IMR-90 (cell line): ENCODE results near the gene SELP. TPM values are rescaled to one million over a fixed set of nuclear protein-coding genes. Genes with fewer than 3 reads are reported as not detected.

ENCODE experiments used
- ATAC-seq: fragments of 200-7000 bp; cut with Tn5 transposase; 2 replicates; pipeline ENCODE4 v1.9.1; 2020; ENCODE audit warnings: low read depth, mild to moderate bottlenecking, moderate library complexity
- BruUV-seq: library from RNA; stranded (reverse); fragments of 400-500 nt; replicated peaks from 2 replicates; lab custom pipeline; 2021; lab: Mats Ljungman, UMichigan
- CTCF ChIA-PET: fragments of 300-600 bp; formaldehyde crosslinking; extraction: SDS; loops from one replicate; lab custom pipeline; 2021; ENCODE audit warnings: antibody characterized with exemption; lab: Yijun Ruan, JAX
- POLR2A ChIA-PET: fragments of 300-600 bp; sonication (Branson Sonifier 250); formaldehyde crosslinking; loops from one replicate; lab custom pipeline; 2022; ENCODE audit warnings: antibody characterized with exemption; ENCODE audit not compliant: unreplicated experiment; lab: Charles Lee
- DNase-seq: peaks from one replicate; pipeline ENCODE4 v3.0.0; 2013
- H2AFZ ChIP-seq: replicated peaks from 2 replicates; pipeline ENCODE3; 2013; ENCODE audit warnings: low read length, mild to moderate bottlenecking; ENCODE audit not compliant: poor library complexity
- H2AK5ac ChIP-seq: 2 replicates; pipeline ENCODE4 v1.6.1; 2013; ENCODE audit warnings: low read depth, low read length, inconsistent platforms
- H2AK9ac ChIP-seq: replicated peaks from 2 replicates; pipeline ENCODE3; 2013; ENCODE audit warnings: mild to moderate bottlenecking, low read depth, low read length, moderate library complexity; ENCODE audit not compliant: poor library complexity
- H2BK120ac ChIP-seq: 2 replicates; pipeline ENCODE4 v1.6.1; 2013; ENCODE audit warnings: low read depth, low read length, inconsistent platforms
- H2BK15ac ChIP-seq: 3 replicates; pipeline ENCODE4 v1.6.1; 2013; ENCODE audit warnings: low read depth, low read length, inconsistent platforms
- H2BK20ac ChIP-seq: 2 replicates; pipeline ENCODE4 v1.6.1; 2013; ENCODE audit warnings: low read depth, mild to moderate bottlenecking, inconsistent platforms, low read length, moderate library complexity
- H2BK5ac ChIP-seq: 2 replicates; pipeline ENCODE4 v1.6.1; 2013; ENCODE audit warnings: mild to moderate bottlenecking, low read depth, low read length, inconsistent platforms; ENCODE audit not compliant: poor library complexity, severe bottlenecking
- H3K14ac ChIP-seq: replicated peaks from 2 replicates; pipeline ENCODE4 v1.6.1; 2013; ENCODE audit warnings: low read depth, low read length, inconsistent platforms
- H3K18ac ChIP-seq: 2 replicates; pipeline ENCODE4 v1.6.1; 2013; ENCODE audit warnings: low read depth, low read length, control low read depth
- H3K23ac ChIP-seq: 2 replicates; pipeline ENCODE4 v1.6.1; 2013; ENCODE audit warnings: low read depth, low read length, inconsistent platforms
- H3K27ac ChIP-seq: 2 replicates; pipeline ENCODE4 v1.5.1; 2013; ENCODE audit warnings: mild to moderate bottlenecking, control low read depth, low read length; ENCODE audit not compliant: insufficient read depth
- H3K27me3 ChIP-seq: 2 replicates; pipeline ENCODE4 v1.6.1; 2013; ENCODE audit warnings: low read length; ENCODE audit not compliant: control insufficient read depth, insufficient read depth
- H3K36me3 ChIP-seq: 2 replicates; pipeline ENCODE4 v1.6.1; 2013; ENCODE audit warnings: low read length, mixed read lengths; ENCODE audit not compliant: control insufficient read depth, insufficient read depth
- H3K4ac ChIP-seq: 2 replicates; pipeline ENCODE4 v1.6.1; 2013; ENCODE audit warnings: low read depth, low read length, inconsistent platforms
- H3K4me1 ChIP-seq: 2 replicates; pipeline ENCODE4 v1.6.1; 2013; ENCODE audit warnings: low read length, mixed read lengths; ENCODE audit not compliant: control insufficient read depth, insufficient read depth
- H3K4me2 ChIP-seq: 2 replicates; pipeline ENCODE4 v1.6.1; 2013; ENCODE audit warnings: low read depth, mild to moderate bottlenecking, control low read depth, low read length, moderate library complexity
- H3K4me3 ChIP-seq: 2 replicates; pipeline ENCODE4 v1.5.1; 2013; ENCODE audit warnings: low read depth, mild to moderate bottlenecking, control low read depth, low read length, moderate library complexity; ENCODE audit not compliant: insufficient read depth
- H3K56ac ChIP-seq: 2 replicates; pipeline ENCODE4 v1.6.1; 2013; ENCODE audit warnings: low read length, inconsistent platforms; ENCODE audit not compliant: insufficient read depth; ENCODE audit errors: extremely low read depth
- H3K79me1 ChIP-seq, 2 experiments: 2 replicates each; pipeline ENCODE4 v1.6.1; 2013; ENCODE audit warnings: low read length in 2 of 2, inconsistent platforms in 1 of 2, low read depth in 1 of 2
- H3K9ac ChIP-seq: 2 replicates; pipeline ENCODE4 v1.6.1; 2013; ENCODE audit warnings: low read depth, low read length, control low read depth
- H3K9me1 ChIP-seq: 2 replicates; pipeline ENCODE4 v1.6.1; 2013; ENCODE audit warnings: low read length, inconsistent platforms; ENCODE audit not compliant: insufficient read depth
- H3K9me3 ChIP-seq: 2 replicates; pipeline ENCODE4 v1.6.1; 2013; ENCODE audit warnings: low read length; ENCODE audit not compliant: control insufficient read depth, insufficient read depth
- H4K20me1 ChIP-seq: 2 replicates; pipeline ENCODE4 v1.6.1; 2013; ENCODE audit warnings: low read length, inconsistent platforms; ENCODE audit not compliant: insufficient read depth
- H4K5ac ChIP-seq: 2 replicates; pipeline ENCODE4 v1.6.1; 2013; ENCODE audit warnings: mild to moderate bottlenecking, low read depth, low read length, control low read depth
- H4K8ac ChIP-seq, 2 experiments: 2 replicates each; pipeline ENCODE4 v1.6.1; 2013; ENCODE audit warnings: low read depth in 2 of 2, low read length in 2 of 2, control low read depth in 1 of 2, inconsistent platforms in 1 of 2
- H4K91ac ChIP-seq: 2 replicates; pipeline ENCODE4 v1.6.1; 2013; ENCODE audit warnings: low read depth, low read length, inconsistent platforms; ENCODE audit not compliant: insufficient read depth
- BHLHE40 ChIP-seq: fragments of 150-350 bp; IDR thresholded peaks from 2 replicates; pipeline ENCODE4 v1.6.1; 2016; ENCODE audit warnings: mild to moderate bottlenecking, low read depth, low read length
- CEBPB ChIP-seq: IDR thresholded peaks from 2 replicates; pipeline ENCODE4 v1.6.1; 2012; ENCODE audit warnings: low read depth, low read length, improper control_type of control experiment
- FOS ChIP-seq: fragments of 150-350 bp; IDR thresholded peaks from 2 replicates; pipeline ENCODE4 v1.6.1; 2016; ENCODE audit warnings: low read depth, low read length
- MAZ ChIP-seq: IDR thresholded peaks from 2 replicates; pipeline ENCODE4 v1.6.1; 2012; ENCODE audit warnings: low read depth, mild to moderate bottlenecking, low read length, improper control_type of control experiment, moderate library complexity, borderline replicate concordance
- MXI1 ChIP-seq: IDR thresholded peaks from 2 replicates; pipeline ENCODE4 v1.6.1; 2012; ENCODE audit warnings: low read depth, mild to moderate bottlenecking, low read length, moderate library complexity, borderline replicate concordance
- NFE2L2 ChIP-seq: fragments of 150-350 bp; IDR thresholded peaks from 2 replicates; pipeline ENCODE4 v1.6.1; 2016; ENCODE audit warnings: low read depth, mild to moderate bottlenecking, low read length
- RCOR1 ChIP-seq: IDR thresholded peaks from 2 replicates; pipeline ENCODE4 v1.6.1; 2012; ENCODE audit warnings: mild to moderate bottlenecking, low read length, improper control_type of control experiment; ENCODE audit not compliant: insufficient replicate concordance
- RFX5 ChIP-seq: IDR thresholded peaks from 2 replicates; pipeline ENCODE4 v1.8.0; 2012; ENCODE audit warnings: low read depth, mild to moderate bottlenecking, low read length, moderate library complexity
- WGBS, 2 experiments: methylation state at CpG; one replicate each; pipeline versions ENCODE4 v1.1.5 to v1.1.7; 2013; ENCODE audit warnings: missing lambda C conversion rate in 2 of 2; ENCODE audit not compliant: insufficient read length in 1 of 2; ENCODE audit errors: extremely low coverage in 2 of 2; 5-methylcytosine and 5-hydroxymethylcytosine counted together
- dilution Hi-C: fragments of 300-500 bp; cut with HindIII; formaldehyde crosslinking; loops from one replicate; pipeline ENCODE4 v1.14.3; 2018; ENCODE audit warnings: low sequenced_read_pairs; ENCODE audit not compliant: unreplicated experiment
- in situ Hi-C: fragments of 300-500 bp; cut with MboI; formaldehyde crosslinking; loops from 3 replicates; pipeline ENCODE4 v1.14.3; 2019; ENCODE audit warnings: low sequenced_read_pairs, inconsistent platforms, mixed read lengths
- intact Hi-C: fragments of 100-400 bp; cut with micrococcal nuclease; formaldehyde crosslinking; loops from 2 replicates; pipeline ENCODE4 v1.10.0; 2022
- polyA plus RNA-seq, 3 experiments: library from polyadenylated mRNA; depleted of rRNA; stranded (reverse); fragments of >200 nt; gene quantifications; 2 replicates each; pipeline ENCODE4 v1.2.3, GENCODE V29; 2012; ENCODE audit warnings: low replicate concordance in 1 of 3
- total RNA-seq: library from RNA; depleted of rRNA; stranded (reverse); fragments of >200 nt; gene quantifications from 2 replicates; pipeline ENCODE4 v1.2.3, GENCODE V29; 2012

SELP gene
- total and polyA plus RNA-seq, 2 of the 4 experiments (the other 2 are of a cell fraction) = not detected

DNA sequence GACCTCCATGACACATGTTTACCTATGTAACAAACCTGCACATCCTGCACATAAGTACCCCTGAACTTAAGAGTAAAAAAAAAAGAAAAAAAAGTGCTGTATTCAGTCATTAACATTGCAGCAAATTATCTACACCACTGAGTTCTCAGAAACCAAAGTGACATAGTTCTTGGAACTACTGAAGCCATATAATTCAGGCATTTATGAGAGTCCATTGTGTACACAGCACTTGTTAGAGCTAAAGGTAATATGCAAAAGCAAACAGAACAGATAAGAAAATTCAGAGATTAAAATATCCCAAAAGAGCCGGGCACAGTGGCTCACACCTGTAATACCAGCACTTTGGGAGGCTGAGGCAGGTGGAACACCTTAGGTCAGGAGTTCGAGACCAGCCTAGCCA is 81.6 kb downstream of the SELP start:
- no peak overlapping the region for H3K14ac ChIP-seq
- no peaks in the 10 kb centered on the region for H4K20me1 ChIP-seq
- no peak overlapping the region for H4K5ac ChIP-seq
- ChIA-PET CTCF (interaction anchor here (1.1 kb wide), 1 partner anchor 164 kb away, joined by 3 read pairs; no protein-coding TSS in a partner anchor), POLR2A (no interaction called here)
- ATAC-seq (no peak), DNase-seq (no peak)
- no peak overlapping the region for H3K4ac ChIP-seq
- H3K23ac ChIP-seq = no peak overlapping the region
- no peak overlapping the region for H3K9ac ChIP-seq
- H3K18ac ChIP-seq = no peak overlapping the region
- no peak overlapping the region for H2AFZ ChIP-seq
- H3K4me2 ChIP-seq = no peak overlapping the region
- H3K9me1 ChIP-seq = no peaks in the 10 kb centered on the region
- no peaks in the 10 kb centered on the region for H3K9me3 ChIP-seq
- H3K4me1 ChIP-seq = no peaks in the 10 kb centered on the region
- no peak overlapping the region for H2BK20ac ChIP-seq
- no peak overlapping the region for H4K91ac ChIP-seq
- no peak overlapping the region for H2AK5ac ChIP-seq
- intact Hi-C loops (loop anchor here (5.0 kb wide), 1 partner anchor 181 kb away; the partner anchor contains the start of genes BLZF1 and NME7), in situ Hi-C loops (loop anchor here (10.0 kb wide), 1 partner anchor 943 kb away; no protein-coding TSS in a partner anchor), dilution Hi-C loops (no loop called here)
- TF ChIP-seq RFX5 = no peak
- no peak for TF ChIP-seq CEBPB
- TF ChIP-seq RCOR1 = no peak
- no peak for TF ChIP-seq NFE2L2
- no peak for TF ChIP-seq BHLHE40
- TF ChIP-seq FOS = no peak
- TF ChIP-seq MXI1 = no peak
- TF ChIP-seq MAZ = no peak
- H2BK5ac ChIP-seq = no peak overlapping the region
- H3K36me3 ChIP-seq = no peaks in the 10 kb centered on the region
- H3K56ac ChIP-seq = no peak overlapping the region
- no peak overlapping the region for H2BK120ac ChIP-seq
- no peak overlapping the region for H3K27ac ChIP-seq
- peaks cover 2% of the 10 kb centered on the region; the same call in 1 of the 2 replicates for H3K27me3 ChIP-seq
- H2BK15ac ChIP-seq = no peak overlapping the region
- H2AK9ac ChIP-seq = no peak overlapping the region
- no peak overlapping the region for H3K4me3 ChIP-seq
- H4K8ac ChIP-seq = no peak overlapping the region
- no peaks in the 10 kb centered on the region for H3K79me1 ChIP-seq
- no CpG with 5 or more reads among the region's 2 CpGs for WGBS, 2 experiments
- no TSS peak for BruUV-seq
